Thymus (tissue), 11 donors: ENCODE measurements around the gene BOC. TPM values are rescaled to one million over a fixed set of nuclear protein-coding genes. Genes with fewer than 3 reads are reported as not detected.

Source experiments
- DNase-seq, 9 donors: peaks; one replicate each; pipeline ENCODE4 v3.0.0-alpha.2; 2013; ENCODE audit warnings: low spot score in 9 of 9, low read depth in 6 of 9, missing footprints in 1 of 9
- H3K27ac ChIP-seq, 2 donors: one replicate each; pipeline ENCODE4 v1.5.1; 2013; ENCODE audit warnings: control low read depth in 1 of 2, low read depth in 1 of 2, low read length in 1 of 2, mild to moderate bottlenecking in 1 of 2, moderate library complexity in 1 of 2
- H3K27me3 ChIP-seq, 2 donors: one replicate each; pipeline ENCODE4 v1.5.1; 2013; ENCODE audit warnings: low read length in 1 of 2; ENCODE audit not compliant: control insufficient read depth in 2 of 2, insufficient read depth in 1 of 2
- H3K36me3 ChIP-seq, 2 donors: one replicate each; pipeline ENCODE4 v1.5.1; 2013; ENCODE audit warnings: low read length in 1 of 2, mild to moderate bottlenecking in 1 of 2, moderate library complexity in 1 of 2; ENCODE audit not compliant: control insufficient read depth in 2 of 2, insufficient read depth in 2 of 2
- H3K4me1 ChIP-seq, 2 donors: one replicate each; pipeline ENCODE4 v1.5.1; 2013; ENCODE audit warnings: low read length in 2 of 2; ENCODE audit not compliant: control insufficient read depth in 2 of 2, insufficient read depth in 2 of 2
- H3K4me3 ChIP-seq, 2 donors: one replicate each; pipeline ENCODE4 v1.5.1; 2013; ENCODE audit warnings: low read length in 2 of 2, control low read depth in 1 of 2, mild to moderate bottlenecking in 1 of 2
- H3K9me3 ChIP-seq, 2 donors: one replicate each; pipeline ENCODE4 v1.5.1; 2013; ENCODE audit warnings: low read length in 1 of 2, mild to moderate bottlenecking in 1 of 2; ENCODE audit not compliant: control insufficient read depth in 2 of 2, insufficient read depth in 1 of 2
- WGBS: extraction: QIAGEN DNeasy Blood & Tissue Kit; methylation state at CpG from one replicate; pipeline ENCODE4 v1.1.7; 2013; 5-methylcytosine and 5-hydroxymethylcytosine counted together
- polyA plus RNA-seq: library from polyadenylated mRNA; stranded (reverse); fragments of 200-250 nt; gene quantifications from one replicate; pipeline ENCODE4 v1.2.3, GENCODE V29; 2013
- total RNA-seq: library from RNA; stranded (reverse); fragments of 120-200 nt; gene quantifications from one replicate; pipeline ENCODE4 v1.2.4, GENCODE V29; 2013
- donor health status: healthy.

BOC gene
- total and polyA plus RNA-seq, 2 donors = 5.5 to 5.7 TPM

- no peaks in the 10 kb centered on the region for H3K4me1 ChIP-seq
- 96% methylated on average over 13 of the region's 13 CpGs for WGBS
- H3K27ac ChIP-seq = no peak overlapping the region
Observed at GRCh38 chr3:113183748-113184661, 27.4 kb upstream of the BOC start.

GRCh38 chr3:113185194-113185835, 26.0 kb upstream of the BOC start:
- Histone ChIP-seq H3K4me3 (no peak overlapping the region), H3K4me1 (no peaks in the 10 kb centered on the region), H3K27ac (no peak overlapping the region), H3K36me3 (no peaks in the 10 kb centered on the region), H3K27me3 (no peaks in the 10 kb centered on the region), H3K9me3 (no peaks in the 10 kb centered on the region)
- no peak for DNase-seq

More at GRCh38 chr3:113183748-113184661, 27.4 kb upstream of the BOC start:
- no peak for DNase-seq
- no peaks in the 10 kb centered on the region for H3K27me3 ChIP-seq
- no peaks in the 10 kb centered on the region for H3K9me3 ChIP-seq
- no peaks in the 10 kb centered on the region for H3K36me3 ChIP-seq
- H3K4me3 ChIP-seq = no peak overlapping the region

DNA sequence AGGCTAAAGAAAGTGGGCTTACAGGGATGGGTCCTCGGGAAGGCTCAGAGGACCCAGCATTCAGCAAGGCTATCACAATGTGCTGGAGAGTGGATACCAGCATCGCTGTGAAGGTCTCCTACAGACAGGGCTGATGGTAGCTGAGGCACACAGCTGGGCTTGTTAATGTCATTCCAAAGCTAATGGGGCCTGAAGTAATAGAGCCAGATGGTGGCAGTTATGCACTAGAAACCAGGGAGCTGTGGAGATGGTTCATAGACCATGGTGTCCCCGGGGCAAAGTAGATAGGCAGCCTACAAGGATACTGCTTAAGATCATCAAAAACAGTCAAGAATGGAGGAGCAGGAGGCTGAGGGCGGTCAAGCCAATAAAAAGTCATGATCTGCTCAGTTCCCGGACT, 24.8 kb upstream of the BOC start:
- H3K27me3 ChIP-seq = no peaks in the 10 kb centered on the region
- H3K27ac ChIP-seq = no peak overlapping the region
- H3K36me3 ChIP-seq = no peaks in the 10 kb centered on the region
- H3K9me3 ChIP-seq = no peaks in the 10 kb centered on the region
- no peaks in the 10 kb centered on the region for H3K4me1 ChIP-seq
- 95% methylated on average over 5 of the region's 5 CpGs for WGBS
- no peak for DNase-seq
- no peak overlapping the region for H3K4me3 ChIP-seq

DNA sequence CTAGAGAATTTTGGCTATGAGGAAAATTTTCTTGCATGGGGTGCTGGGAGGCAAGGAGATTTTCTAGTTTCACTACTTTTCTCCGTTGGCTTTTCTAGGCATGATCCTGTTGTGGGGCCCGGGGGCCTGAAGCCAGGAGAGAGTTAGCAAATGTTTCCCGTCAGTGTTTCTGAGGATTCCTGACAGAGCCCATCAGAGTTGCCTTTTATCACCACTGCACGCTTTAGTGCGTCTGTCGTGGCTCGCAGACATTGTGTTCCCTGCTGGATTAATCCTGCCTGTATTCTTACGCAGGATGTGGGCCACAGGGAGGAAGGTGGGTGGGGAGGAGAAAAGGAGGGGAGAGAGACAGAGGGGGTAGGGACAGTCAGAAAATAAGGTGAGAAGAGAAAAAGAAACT, 18.1 kb upstream of the BOC start:
- H3K4me1 ChIP-seq = peaks cover 0 to 2% of the 10 kb centered on the region in 2 donors
- no peak overlapping the region for H3K4me3 ChIP-seq
- DNase-seq = no peak
- H3K9me3 ChIP-seq = no peaks in the 10 kb centered on the region
- 86% methylated on average over 8 of the region's 8 CpGs for WGBS
- H3K36me3 ChIP-seq = no peaks in the 10 kb centered on the region
- H3K27ac ChIP-seq = no peak overlapping the region
- no peaks in the 10 kb centered on the region for H3K27me3 ChIP-seq

- H3K9me3 ChIP-seq = no peaks in the 10 kb centered on the region
- no peak for DNase-seq
- no peaks in the 10 kb centered on the region for H3K36me3 ChIP-seq
- H3K4me3 ChIP-seq = no peak overlapping the region
- peaks cover 0 to 2% of the 10 kb centered on the region in 2 donors for H3K4me1 ChIP-seq
- 97% methylated on average over 1 of the region's 1 CpG for WGBS
- no peaks in the 10 kb centered on the region for H3K27me3 ChIP-seq
- H3K27ac ChIP-seq = no peak overlapping the region
Observed at GRCh38 chr3:113193719-113194118, 17.6 kb upstream of the BOC start.

GRCh38 chr3:113194823-113195401, 16.4 kb upstream of the BOC start:
- DNase-seq = no peak
- H3K36me3 ChIP-seq = no peaks in the 10 kb centered on the region
- WGBS = 97% methylated on average over 4 of the region's 4 CpGs
- no peak overlapping the region for H3K4me3 ChIP-seq
- H3K4me1 ChIP-seq = peaks cover 0 to 2% of the 10 kb centered on the region in 2 donors
- H3K27ac ChIP-seq = no peak overlapping the region
- no peaks in the 10 kb centered on the region for H3K27me3 ChIP-seq
- H3K9me3 ChIP-seq = no peaks in the 10 kb centered on the region

DNA sequence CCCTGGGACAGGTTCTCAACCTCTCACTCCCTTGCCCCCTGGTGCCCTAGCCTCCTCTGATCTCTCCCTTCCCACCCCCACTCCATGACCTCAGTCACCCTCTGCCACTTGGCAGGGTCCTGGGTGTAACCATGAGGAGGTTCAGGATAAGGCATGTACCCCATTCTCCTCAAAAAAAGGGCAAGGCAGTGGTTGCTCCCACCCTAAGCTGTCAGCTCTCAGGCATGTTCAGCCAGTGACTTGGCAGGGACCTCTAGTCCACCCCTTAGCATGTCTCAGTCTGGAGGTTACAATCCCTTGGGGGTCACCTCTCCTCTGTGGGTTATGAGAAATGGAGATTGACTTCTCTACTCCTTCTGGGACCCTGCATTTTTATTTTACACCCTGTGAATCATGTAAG, 11.0 kb upstream of the BOC start:
- Histone ChIP-seq H3K4me1 (no peaks in the 10 kb centered on the region), H3K27me3 (no peaks in the 10 kb centered on the region), H3K36me3 (no peaks in the 10 kb centered on the region)

GRCh38 chr3:113200946-113201345, 10.4 kb upstream of the BOC start:
- 93% methylated on average over 1 of the region's 1 CpG for WGBS
- Histone ChIP-seq H3K4me1 (no peaks in the 10 kb centered on the region), H3K4me3 (no peak overlapping the region), H3K36me3 (no peaks in the 10 kb centered on the region), H3K9me3 (no peaks in the 10 kb centered on the region), H3K27ac (no peak overlapping the region), H3K27me3 (no peaks in the 10 kb centered on the region)
- DNase-seq = no peak

More for the DNA sequence above, 11.0 kb upstream of the BOC start:
- H3K27ac ChIP-seq = no peak overlapping the region
- no peaks in the 10 kb centered on the region for H3K9me3 ChIP-seq
- no peak for DNase-seq
- H3K4me3 ChIP-seq = no peak overlapping the region

DNA sequence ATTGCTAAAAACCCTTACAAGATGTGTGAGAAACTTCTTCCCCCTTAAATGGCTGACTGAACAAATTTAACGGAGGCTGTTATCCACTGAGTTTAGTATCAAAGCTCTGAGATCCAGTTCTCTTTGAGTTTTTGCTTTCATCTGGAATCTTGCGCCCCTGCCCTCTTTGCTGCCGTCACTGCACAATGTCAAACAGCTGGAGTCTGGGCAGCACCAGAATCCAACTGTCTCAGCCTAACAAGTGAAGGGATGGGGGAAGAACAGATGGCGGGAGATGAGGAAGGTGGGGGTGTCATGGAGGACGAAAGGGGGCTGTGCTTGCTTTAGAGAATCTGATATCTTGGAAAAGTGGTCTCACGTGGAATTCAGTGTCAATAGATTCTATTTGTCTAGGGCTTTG, 7.0 kb upstream of the BOC start:
- H3K36me3 ChIP-seq = no peaks in the 10 kb centered on the region
- H3K4me1 ChIP-seq = no peaks in the 10 kb centered on the region
- peaks cover 0 to 7% of the 10 kb centered on the region in 2 donors for H3K27me3 ChIP-seq
- H3K9me3 ChIP-seq = no peaks in the 10 kb centered on the region
- no peak overlapping the region for H3K4me3 ChIP-seq
- DNase-seq = no peak
- no peak overlapping the region for H3K27ac ChIP-seq
- WGBS = 97% methylated on average over 6 of the region's 6 CpGs
